COLO668 (cell line): ENCODE measurements around the gene C2orf81.
"Not testable (repeated sequence)": the region's sequence is repeated elsewhere in the genome, so short reads cannot be mapped to it uniquely, and the experiment has no call there.

ENCODE experiments used
- DNase-seq: peaks from one replicate; lab custom pipeline; 2025; ENCODE audit not compliant: unreplicated experiment; lab: John Stamatoyannopoulos, UW

Gene C2orf81

DNA sequence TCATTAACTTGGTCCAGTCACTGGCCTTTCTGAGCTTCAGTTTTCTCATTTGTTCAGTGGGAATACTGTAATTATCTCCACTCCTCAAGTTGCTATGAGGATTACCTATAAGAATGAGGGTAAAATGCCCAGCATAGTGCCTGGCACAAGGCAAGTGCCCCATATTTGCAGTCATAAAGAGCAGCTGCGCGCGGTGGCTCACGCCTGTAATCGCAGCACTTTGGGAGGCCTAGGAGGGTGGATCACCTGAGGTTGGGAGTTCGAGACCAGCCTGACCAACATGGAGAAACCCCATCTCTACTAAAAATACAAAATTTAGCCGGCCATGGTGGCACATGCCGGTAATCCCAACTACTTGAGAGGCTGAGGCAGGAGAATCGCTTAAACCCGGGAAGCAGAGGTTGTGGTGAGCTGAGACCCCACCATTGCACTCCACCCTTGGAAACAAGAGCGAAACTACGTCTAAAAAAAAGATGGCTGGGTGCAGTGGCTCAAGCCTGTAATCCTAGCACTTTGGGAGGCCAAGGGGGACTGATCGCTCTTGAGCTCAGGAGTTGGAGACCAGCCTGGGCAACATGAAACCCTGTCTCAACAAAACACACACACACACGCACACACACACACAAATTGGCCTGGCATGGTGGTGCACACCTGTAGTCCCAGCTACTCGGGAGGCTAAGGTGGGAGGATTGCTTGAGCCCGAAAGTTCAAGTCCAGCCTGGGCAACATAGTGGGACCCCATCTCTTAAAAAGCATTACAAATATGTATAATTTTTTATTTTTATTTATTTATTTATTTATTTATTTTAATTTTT lies 21.3 kb upstream of the C2orf81 start:
- DNase-seq: not testable (repeated sequence)

DNA sequence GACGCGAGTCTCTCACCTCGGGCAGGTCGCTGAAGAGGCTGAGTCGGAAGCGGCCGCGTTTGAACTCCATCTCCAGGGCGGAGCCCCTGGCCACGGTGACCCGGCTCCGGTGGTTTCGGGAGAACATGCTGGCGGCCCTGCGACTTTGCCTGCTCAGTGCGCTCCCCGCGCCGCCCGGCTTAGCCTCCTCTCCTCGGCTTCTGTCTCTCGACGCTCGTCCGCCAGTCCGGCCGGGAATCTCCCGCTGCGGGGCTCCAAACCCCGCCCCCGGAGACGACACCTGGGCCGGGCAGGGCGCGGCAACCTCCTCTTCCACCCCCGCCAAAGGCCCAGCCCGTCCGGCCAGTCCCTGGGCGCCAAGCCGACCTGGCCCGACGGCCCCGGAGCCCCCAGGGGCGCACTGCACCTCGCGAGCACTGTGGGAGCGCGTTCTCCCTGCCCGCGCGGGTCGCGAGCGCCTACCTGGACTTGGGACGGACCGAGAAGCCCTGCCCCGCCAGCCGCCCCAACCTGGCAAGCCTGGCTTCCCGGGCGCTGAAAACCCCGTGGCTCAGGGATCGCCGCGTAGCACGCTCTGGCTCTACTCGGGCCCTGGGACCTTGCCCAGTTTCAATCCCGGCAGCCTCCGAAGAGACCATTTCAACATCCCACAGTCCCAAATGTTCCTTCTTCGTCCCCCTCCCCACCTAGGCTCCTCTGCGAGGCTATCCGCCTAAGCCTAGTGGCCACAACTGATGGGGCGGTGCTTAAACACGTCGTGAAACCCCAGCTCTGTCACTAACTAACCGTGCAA lies 20.5 kb upstream of the C2orf81 start, which contains the start of gene RTKN:
RTKN (minus strand) TSS at position 248 of the 793 bp plus-strand sequence; CDS start at position 127, 121 bp downstream.
- peak; percentile 88 for DNase-seq

- DNase-seq: no peak
Observed at GRCh38 chr2:74441170-74441689, 19.8 kb upstream of the C2orf81 start.

DNA sequence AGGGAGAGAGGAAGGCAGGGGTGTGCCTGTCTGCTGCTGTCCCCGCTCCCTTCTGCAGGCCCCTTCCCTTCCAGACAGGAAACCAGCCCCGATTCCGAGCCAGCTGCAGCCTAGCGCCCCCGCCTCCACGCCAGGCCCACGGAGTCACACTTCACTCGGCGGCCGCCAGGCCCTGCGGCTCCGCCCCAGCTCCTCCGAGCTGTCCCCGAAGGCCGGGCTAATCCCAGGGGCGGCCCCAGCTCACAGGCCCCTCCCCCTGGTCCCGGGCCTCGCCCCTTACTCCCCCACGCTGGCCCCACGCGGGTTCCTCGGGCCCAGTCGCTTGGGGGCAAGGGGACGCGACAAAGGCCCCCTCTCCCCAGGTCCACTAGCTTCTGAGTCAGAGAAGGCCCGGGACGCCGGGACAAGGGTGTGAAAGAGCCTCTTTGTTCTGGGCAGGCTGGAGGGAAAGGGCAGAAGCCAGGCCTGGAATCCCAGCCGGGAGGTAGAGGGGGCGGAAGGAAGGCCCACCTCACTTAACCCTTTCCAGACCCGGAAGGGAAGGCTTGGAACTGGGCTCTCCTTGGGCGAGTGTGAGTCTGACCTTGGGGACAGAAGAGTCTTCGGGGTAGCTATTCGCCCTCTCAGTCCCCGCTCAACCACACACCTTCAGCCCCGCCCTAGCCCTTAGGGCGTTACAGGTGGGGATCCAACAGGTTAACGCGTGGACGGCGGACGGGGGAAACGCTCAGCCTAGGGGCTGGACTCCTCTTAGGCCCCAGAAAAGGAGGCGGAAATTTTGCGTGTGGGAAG lies 19.2 kb upstream of the C2orf81 start:
- DNase-seq: peak; percentile 91

DNA sequence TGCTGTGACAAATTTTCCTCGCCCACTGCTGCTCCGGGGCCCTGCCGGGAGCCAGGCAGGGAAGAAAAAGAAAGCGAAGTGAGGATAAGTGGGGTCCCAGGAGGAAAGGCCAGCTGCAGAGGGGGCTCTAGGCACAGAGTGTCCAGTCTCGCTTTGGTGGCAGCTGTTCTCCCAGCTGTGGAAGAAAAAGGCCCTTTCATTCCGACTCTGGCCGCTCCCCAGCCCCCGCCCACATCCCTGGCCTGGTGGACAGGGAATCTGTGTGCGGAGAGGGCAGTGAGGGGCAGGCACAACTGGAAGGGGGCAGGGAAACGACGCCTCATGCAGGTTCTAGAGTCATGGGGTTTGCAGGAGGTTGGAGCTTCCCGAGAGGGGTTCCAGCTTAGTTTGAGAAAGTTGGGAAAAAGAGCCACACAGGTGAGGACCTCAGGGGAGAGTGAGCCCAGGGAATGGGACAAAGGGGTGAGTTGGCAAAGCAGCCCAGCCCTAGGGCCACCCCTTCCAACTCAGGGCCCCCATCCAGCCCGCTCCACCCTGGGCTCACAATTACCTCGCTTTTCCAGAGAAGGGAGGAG lies 18.5 kb upstream of the C2orf81 start:
- no peak for DNase-seq

DNA sequence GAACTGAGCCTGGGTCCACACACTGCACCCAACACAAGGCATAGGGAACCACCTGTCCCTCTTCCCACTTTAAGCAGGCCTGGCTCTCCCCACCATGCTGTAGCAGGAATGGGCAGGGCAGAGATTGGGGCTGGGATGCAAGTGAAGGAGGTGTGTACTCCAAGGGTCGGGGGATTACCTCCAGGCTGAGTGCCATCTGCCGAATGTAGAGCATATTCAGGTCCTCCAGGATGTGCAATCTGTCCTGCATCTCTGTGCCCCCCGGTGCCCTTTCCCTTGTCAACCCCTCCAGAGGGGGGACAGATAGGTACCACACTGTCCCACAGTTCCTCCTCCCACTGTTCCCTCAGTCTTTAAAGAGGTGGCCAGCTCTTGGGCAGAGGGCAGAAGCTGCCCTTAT lies 18.0 kb upstream of the C2orf81 start:
- no peak for DNase-seq

DNA sequence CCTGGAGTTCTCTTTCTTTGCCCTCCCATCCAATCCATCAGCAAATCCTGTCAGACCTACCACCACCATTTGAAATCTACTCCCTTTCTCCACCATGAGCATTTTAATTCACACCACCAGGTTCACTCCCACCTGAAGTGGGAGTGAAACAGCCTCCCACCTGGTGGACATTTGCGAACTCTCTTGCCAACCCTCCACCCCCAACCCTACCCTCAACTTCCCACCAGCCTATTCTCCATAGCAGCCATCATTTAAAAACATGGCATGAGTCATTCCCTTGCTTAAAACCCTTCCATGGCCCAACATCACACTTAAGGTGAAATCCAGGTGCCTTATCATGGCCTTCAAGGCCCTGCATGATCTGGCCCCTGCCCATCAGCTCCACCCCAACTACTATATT lies 16.8 kb upstream of the C2orf81 start:
- DNase-seq: no peak

DNA sequence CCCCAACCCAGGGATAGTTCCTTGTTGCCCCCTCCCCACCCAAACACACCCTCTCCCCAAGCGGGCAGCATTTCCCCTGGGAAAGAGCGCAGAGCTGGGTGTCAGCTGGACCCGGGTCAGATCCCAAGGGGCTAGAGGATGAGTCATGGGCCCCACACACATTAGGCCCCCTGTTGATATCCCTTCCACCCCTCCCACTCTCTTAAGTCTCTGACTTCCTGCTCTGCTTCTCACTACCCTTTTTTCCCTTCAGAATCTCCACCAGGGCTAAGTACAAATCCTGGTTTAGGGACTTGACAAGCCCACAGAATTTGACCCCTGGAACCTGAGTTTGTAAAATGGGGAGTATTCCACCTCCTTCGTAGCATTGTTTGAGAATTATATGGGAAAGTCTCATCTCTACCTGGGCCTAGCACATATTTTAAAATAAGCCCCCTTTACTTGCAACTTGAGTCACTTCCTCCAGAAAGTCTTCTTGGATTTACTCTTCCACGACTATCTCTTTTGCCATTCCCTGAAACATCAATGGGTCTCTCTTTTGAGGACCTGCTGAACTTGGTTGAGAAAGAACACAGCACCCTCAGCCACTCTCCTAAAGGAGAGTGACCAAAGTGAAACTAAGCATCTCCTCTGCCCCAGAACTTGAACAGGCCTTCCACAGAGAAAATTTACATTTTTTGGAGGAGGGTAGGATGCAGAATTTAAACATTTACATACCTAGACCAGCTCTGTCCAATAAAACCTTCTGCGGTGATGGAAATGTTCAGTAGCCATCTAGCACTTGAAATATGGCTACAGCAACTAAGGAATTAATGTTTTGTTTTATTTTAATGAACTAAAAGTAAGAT lies 15.7 kb upstream of the C2orf81 start:
- no peak for DNase-seq

DNA sequence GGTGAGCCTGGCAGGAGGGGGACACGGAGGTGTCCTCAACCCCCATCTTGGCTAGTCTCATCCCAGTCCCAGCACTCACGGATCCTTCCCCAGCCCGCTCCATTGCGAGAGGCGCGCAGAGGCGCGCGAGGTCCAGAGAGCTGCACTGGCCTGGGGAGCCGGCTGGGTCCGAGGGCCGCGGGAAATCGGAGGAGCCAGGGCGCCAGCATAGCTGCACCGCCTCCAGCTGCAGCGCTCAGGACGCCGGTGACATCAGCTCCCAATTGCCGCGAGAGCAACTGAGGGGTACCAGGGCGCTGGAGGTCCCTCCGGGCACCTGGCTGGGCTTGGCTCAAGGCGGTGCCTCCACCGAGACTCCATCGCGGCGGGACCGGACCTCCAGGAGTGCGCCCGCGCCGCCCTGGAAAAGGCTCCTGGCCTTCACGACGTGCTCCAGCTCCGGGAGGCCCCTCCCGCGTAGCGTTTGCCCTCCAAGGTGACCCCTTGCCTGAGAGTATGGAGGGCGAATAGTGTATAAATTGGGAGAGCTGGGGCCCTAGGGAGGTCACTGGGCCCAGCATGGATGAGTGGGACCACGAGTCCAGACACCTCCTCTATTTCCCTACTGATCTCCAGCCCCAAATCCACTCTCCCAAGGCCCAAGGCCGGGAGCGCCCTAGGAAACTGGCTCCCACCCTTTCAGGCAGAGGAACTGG lies 14.8 kb upstream of the C2orf81 start:
- no peak for DNase-seq

GRCh38 chr2:74430502-74430901 lies 9.1 kb upstream of the C2orf81 start:
- DNase-seq: no peak

DNA sequence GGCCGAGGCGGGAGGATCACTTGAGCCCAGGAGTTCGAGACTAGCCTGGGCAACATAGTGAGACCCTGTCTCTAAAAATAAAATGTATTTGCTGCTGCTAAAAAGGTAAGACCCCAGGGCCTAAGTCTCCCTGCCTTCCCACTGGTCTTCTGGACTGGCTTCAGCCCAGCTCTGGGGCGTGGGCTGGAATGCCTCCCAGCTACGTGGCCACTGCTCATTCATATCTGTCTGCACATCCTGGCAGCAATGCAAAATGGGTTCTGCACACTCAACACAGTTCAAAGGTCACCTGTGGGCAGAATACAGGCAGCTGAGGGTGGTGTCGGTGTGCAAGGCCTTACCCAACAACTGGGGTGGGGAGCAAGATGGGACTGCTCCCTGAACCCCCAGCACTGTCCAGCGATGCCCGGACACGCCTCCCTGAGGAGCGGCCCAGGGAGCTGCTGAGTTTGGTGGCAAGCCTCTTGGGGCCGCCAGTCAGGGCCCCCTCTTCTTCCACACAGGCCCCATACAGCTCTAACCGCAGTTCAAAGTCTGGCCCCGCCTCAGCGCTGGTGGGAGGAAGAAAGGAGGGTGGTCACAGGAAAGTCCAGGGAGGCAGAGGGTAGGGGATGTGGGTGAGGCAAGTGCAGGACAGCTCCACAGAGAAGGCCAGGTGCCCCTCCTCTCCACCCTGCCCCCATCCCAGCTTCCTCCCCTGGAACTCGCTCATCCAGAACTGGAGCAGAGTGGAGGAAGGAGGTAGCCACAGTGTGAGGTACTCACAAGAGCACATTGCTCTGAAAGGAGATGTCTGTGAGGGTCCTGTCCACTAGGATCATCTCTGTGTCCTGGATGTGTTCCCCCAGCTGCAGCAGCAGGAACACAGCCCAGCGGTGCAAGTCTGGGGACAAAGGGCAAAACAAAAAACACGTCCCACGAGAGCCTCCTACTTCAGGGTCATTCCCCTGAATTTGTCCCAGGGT lies 8.3 kb upstream of the C2orf81 start:
- no peak for DNase-seq

GRCh38 chr2:74428675-74429074 lies 7.3 kb upstream of the C2orf81 start:
- no peak for DNase-seq

DNA sequence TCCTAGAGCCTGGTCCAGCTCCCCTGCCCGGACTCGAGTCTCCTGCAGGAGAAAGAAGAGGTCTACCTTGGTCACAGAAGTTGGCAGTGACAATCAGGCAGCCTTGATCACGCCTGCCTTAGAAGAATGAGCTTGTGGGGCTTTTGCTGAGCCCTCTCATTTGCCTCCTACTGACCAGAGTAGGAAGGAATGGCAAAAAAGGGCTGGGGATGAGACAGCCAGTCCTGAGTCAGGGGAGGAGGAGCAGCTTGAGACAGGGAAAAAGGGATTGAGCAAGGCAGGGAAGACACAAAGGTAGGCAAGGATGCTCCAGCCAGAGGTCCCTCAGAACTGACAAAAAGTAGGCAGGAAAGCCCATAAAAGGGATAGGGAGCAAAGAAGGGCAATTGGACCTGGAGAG lies 6.1 kb upstream of the C2orf81 start:
- no peak for DNase-seq

GRCh38 chr2:74426181-74426758 lies 4.9 kb upstream of the C2orf81 start:
- DNase-seq: no peak

GRCh38 chr2:74425523-74425922 lies 4.1 kb upstream of the C2orf81 start:
- DNase-seq: no peak

DNA sequence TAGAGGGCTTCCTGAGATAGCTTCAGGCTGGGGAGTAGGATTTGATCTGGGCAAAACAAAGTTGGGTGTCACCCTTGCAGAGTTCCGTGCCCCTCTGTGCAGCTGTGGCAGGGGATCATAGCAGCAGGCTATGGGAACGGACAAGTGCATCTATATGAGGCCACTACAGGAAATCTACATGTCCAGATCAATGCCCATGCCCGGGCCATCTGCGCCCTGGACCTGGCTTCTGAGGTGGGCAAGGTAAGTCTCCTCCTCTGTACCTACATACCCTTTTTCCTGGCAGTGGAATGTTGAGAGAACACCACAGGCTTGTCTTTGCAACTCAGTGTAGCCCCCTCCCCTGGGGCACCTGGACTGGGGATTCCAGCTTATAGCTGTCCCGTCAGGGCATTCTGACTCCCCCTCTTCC lies 3.6 kb upstream of the C2orf81 start:
- DNase-seq: no peak

DNA sequence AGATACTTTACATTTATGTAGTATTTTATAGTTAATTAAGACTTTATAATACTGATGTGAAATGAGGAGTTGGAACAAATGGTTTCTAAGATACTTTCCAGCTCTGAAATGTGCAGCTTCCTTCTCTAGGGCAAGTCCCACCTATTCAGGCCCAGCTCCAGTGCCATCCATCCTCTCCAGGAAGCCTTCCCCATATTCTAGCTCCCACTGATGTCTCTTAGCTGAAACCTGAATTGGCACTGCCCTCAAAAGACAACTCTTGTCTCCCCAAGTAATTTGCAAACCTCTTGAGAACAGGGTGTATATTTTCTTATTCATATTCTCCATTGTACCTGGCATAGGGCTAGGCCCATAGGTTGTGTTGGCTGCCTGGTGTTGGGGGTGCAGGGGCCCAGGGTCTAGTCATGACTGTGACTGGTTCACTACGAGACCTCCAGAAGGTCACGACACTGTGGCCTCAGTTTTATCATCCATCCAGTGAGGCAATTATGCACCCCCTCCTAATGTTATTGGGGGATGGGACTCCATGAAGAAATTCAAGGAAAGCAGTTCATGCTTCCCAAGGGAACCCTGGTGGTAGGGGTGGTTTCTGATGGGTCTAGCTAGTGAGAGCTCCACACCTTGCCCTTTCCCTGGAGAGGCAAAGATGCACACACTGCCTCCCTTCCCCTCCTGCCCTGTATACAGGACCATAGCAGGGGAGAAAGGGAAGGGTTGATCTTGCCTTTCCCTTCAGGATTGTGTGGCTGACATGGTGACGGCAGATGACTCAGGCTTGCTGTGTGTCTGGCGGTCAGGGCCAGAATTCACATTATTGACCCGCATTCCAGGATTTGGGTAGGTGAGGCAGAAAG lies 2.9 kb upstream of the C2orf81 start:
- DNase-seq: no peak
